Keratinocyte (primary cell): ENCODE results near the gene TOR1AIP2. TPM values are rescaled to one million over a fixed set of nuclear protein-coding genes. Genes with fewer than 3 reads are reported as not detected.

ENCODE experiments used
- DNase-seq: peaks from one replicate; pipeline ENCODE4 v3.0.0-alpha.2; 2011; ENCODE audit warnings: low read depth, missing footprints, low spot score
- FAIRE-seq: peaks from 2 replicates; lab custom pipeline; 2011; peaks lifted over from hg19 to GRCh38; lab: Jason Lieb, UNC
- H2AFZ ChIP-seq: 2 replicates; pipeline ENCODE4 v1.6.0; 2012; ENCODE audit warnings: low read length, control low read depth, inconsistent platforms; ENCODE audit not compliant: control insufficient read depth
- H3K27ac ChIP-seq: 2 replicates; pipeline ENCODE4 v1.5.1; 2011; ENCODE audit warnings: low read length; ENCODE audit not compliant: control insufficient read depth, insufficient read depth
- H3K27me3 ChIP-seq: 3 replicates; pipeline ENCODE4 v1.6.0; 2011; ENCODE audit warnings: low read length; ENCODE audit not compliant: control insufficient read depth, insufficient read depth; ENCODE audit errors: extremely low read depth
- H3K36me3 ChIP-seq, 2 experiments: 2 replicates in 1 of 2; 3 replicates in 1 of 2; pipeline ENCODE4 v1.5.1; 2011; ENCODE audit warnings: low read length in 2 of 2, mild to moderate bottlenecking in 1 of 2; ENCODE audit not compliant: control insufficient read depth in 2 of 2, insufficient read depth in 2 of 2; ENCODE audit errors: extremely low read depth in 1 of 2
- H3K4me1 ChIP-seq: 3 replicates; pipeline ENCODE4 v1.5.1; 2011; ENCODE audit warnings: low read length; ENCODE audit not compliant: control insufficient read depth, insufficient read depth; ENCODE audit errors: extremely low read depth
- H3K4me2 ChIP-seq: 3 replicates; pipeline ENCODE4 v1.6.0; 2011; ENCODE audit warnings: low read depth, low read length; ENCODE audit not compliant: control insufficient read depth, insufficient read depth; ENCODE audit errors: extremely low read depth
- H3K4me3 ChIP-seq, 3 experiments: fragments of 200-600 bp in 1 of 3; sonication (generic) in 1 of 3; 2 replicates in 2 of 3; 3 replicates in 1 of 3; pipeline ENCODE4 v1.5.1; 2011 to 2016; ENCODE audit warnings: low read length in 3 of 3, mild to moderate bottlenecking in 3 of 3, control low read depth in 2 of 3, inconsistent platforms in 1 of 3, low read depth in 1 of 3, mixed read lengths in 1 of 3, mixed run types in 1 of 3, moderate library complexity in 1 of 3; ENCODE audit not compliant: control insufficient read depth in 2 of 3, insufficient read depth in 2 of 3; ENCODE audit errors: extremely low read depth in 1 of 3
- H3K79me2 ChIP-seq: 2 replicates; pipeline ENCODE4 v1.6.0; 2012; ENCODE audit warnings: low read length; ENCODE audit not compliant: control insufficient read depth, insufficient read depth
- H3K9ac ChIP-seq: 3 replicates; pipeline ENCODE4 v1.6.0; 2011; ENCODE audit warnings: low read length; ENCODE audit not compliant: control insufficient read depth, insufficient read depth; ENCODE audit errors: extremely low read depth
- H3K9me1 ChIP-seq: 3 replicates; pipeline ENCODE4 v1.6.0; 2011; ENCODE audit warnings: low read length; ENCODE audit not compliant: control insufficient read depth, insufficient read depth; ENCODE audit errors: extremely low read depth
- H3K9me3 ChIP-seq: 2 replicates; pipeline ENCODE4 v1.5.1; 2012; ENCODE audit warnings: low read depth, low read length; ENCODE audit not compliant: control insufficient read depth
- H4K20me1 ChIP-seq: 3 replicates; pipeline ENCODE4 v1.6.0; 2011; ENCODE audit warnings: low read length; ENCODE audit not compliant: control insufficient read depth, insufficient read depth; ENCODE audit errors: extremely low read depth
- EZH2 ChIP-seq: IDR thresholded peaks from one replicate; pipeline ENCODE4 v1.6.1; 2012; ENCODE audit warnings: inconsistent platforms, mild to moderate bottlenecking, low read length, moderate library complexity
- dilution Hi-C: fragments of 300-500 bp; cut with MboI; formaldehyde crosslinking; loops from one replicate; pipeline ENCODE4 v1.7.0; 2020; ENCODE audit warnings: low sequenced_read_pairs; ENCODE audit not compliant: extremely low pct_ligation_motif_present
- polyA plus RNA-seq, 5 experiments: library from polyadenylated mRNA; depleted of rRNA in 3 of 5; stranded (reverse) in 3 of 5; stranded (forward) in 1 of 5; unstranded in 1 of 5; fragments of >200 nt; gene quantifications; 1 replicate in 1 of 5; 2 replicates in 3 of 5; 3 replicates in 1 of 5; pipeline versions ENCODE4 v1.2.1 to v1.2.3, GENCODE V29; 2011 to 2012; ENCODE audit warnings: missing spikeins in 2 of 5, low read depth in 1 of 5, low replicate concordance in 1 of 5
- TF ChIP-seq, protein P1 (sequence below), 3 experiments: IDR thresholded peaks in 1 of 3; conservative IDR thresholded peaks in 1 of 3; optimal IDR thresholded peaks in 1 of 3; 2 replicates in 2 of 3; 3 replicates in 1 of 3; pipeline versions ENCODE3 to v1.5.1; 2011; ENCODE audit warnings: low read length in 3 of 3, mild to moderate bottlenecking in 3 of 3, moderate library complexity in 2 of 3, control low read depth in 1 of 3, inconsistent platforms in 1 of 3; ENCODE audit not compliant: insufficient read depth in 2 of 3; ENCODE audit errors: extremely low read depth in 1 of 3

TOR1AIP2 gene
- polyA plus RNA-seq, 1 donor (not counting 4 experiments of a cell fraction or from before 2014, with no cell fraction given), result 49.9 TPM

DNA sequence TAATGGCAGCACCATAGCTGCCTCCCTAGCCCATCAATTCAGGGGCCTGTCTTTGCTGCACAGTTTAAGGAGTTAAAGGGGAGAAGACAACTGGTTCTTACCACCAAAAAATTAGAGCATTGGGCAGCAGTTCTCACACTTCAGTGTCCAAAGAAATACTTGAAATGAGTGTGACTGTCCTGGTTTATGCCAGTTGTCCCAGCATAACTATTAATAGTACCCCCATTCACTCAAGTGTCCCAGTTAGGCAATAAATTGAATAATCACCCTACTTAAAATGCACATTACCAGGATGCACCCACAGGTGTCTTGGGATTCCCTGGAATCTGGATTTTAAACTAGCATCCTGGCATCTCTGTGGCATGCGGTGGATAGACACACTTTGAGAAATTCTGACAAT is 83.5 kb downstream of the TOR1AIP2 start:
- no peak for TF ChIP-seq EZH2
- TF ChIP-seq, protein P1, sequence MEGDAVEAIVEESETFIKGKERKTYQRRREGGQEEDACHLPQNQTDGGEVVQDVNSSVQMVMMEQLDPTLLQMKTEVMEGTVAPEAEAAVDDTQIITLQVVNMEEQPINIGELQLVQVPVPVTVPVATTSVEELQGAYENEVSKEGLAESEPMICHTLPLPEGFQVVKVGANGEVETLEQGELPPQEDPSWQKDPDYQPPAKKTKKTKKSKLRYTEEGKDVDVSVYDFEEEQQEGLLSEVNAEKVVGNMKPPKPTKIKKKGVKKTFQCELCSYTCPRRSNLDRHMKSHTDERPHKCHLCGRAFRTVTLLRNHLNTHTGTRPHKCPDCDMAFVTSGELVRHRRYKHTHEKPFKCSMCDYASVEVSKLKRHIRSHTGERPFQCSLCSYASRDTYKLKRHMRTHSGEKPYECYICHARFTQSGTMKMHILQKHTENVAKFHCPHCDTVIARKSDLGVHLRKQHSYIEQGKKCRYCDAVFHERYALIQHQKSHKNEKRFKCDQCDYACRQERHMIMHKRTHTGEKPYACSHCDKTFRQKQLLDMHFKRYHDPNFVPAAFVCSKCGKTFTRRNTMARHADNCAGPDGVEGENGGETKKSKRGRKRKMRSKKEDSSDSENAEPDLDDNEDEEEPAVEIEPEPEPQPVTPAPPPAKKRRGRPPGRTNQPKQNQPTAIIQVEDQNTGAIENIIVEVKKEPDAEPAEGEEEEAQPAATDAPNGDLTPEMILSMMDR (optimal IDR thresholded peaks at IDR 0.05 in 1 of 3, IDR thresholded peaks at IDR 0.05 in 1 of 3, conservative IDR thresholded peaks at IDR 0.05 in 1 of 3; ENCODE audit: extremely low read depth in 1 of 3, insufficient read depth in 2 of 3, low read length in 3 of 3), result no peak
- no peaks in the 10 kb centered on the region for H3K9me1 ChIP-seq
- H3K4me3 ChIP-seq, result no peak overlapping the region
- no peaks in the 10 kb centered on the region for H3K79me2 ChIP-seq
- no peaks in the 10 kb centered on the region for H3K4me1 ChIP-seq
- no peaks in the 10 kb centered on the region for H3K36me3 ChIP-seq
- FAIRE-seq (no peak), DNase-seq (no peak)
- dilution Hi-C loops, result no loop called here
- H4K20me1 ChIP-seq, result no peaks in the 10 kb centered on the region
- H3K27me3 ChIP-seq, result no peaks in the 10 kb centered on the region
- H3K4me2 ChIP-seq, result no peak overlapping the region
- H3K27ac ChIP-seq, result no peak overlapping the region
- no peaks in the 10 kb centered on the region for H3K9me3 ChIP-seq
- H2AFZ ChIP-seq, result no peak overlapping the region
- H3K9ac ChIP-seq, result no peak overlapping the region

DNA sequence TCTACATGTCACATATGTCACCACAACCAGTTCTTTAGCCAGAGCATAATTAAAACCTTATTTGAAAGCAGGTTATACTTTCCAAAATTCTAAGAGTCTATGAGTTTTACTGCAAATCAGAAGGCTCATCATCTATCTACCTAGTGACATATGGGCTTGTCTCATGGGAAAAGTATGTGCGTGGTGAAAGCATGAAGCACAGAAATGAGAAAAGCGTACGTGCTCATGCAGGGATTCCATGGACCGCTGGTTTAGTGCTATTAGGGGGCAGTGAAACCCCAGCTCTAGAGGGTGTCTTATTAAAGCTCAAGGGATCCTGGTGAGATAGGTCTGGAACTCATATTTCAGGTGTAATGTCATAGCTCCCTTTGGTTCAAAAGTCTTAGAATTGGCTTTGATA is 84.3 kb downstream of the TOR1AIP2 start:
- Histone ChIP-seq H3K27me3 (peaks cover 8% of the 10 kb centered on the region), H3K79me2 (no peaks in the 10 kb centered on the region), H2AFZ (no peak overlapping the region), H4K20me1 (no peaks in the 10 kb centered on the region), H3K27ac (no peak overlapping the region), H3K4me2 (no peak overlapping the region), H3K9me1 (no peaks in the 10 kb centered on the region), H3K4me1 (no peaks in the 10 kb centered on the region), H3K9ac (no peak overlapping the region), H3K36me3 (no peaks in the 10 kb centered on the region), H3K4me3 (no peak overlapping the region), H3K9me3 (no peaks in the 10 kb centered on the region)
- TF ChIP-seq, protein P1 (optimal IDR thresholded peaks at IDR 0.05 in 1 of 3, IDR thresholded peaks at IDR 0.05 in 1 of 3, conservative IDR thresholded peaks at IDR 0.05 in 1 of 3; ENCODE audit: extremely low read depth in 1 of 3, insufficient read depth in 2 of 3, low read length in 3 of 3), result no peak
- TF ChIP-seq EZH2, result no peak
- DNase-seq (no peak), FAIRE-seq (no peak)
- dilution Hi-C loops, result no loop called here

Other genes starting within 250 kb of the TOR1AIP2 start
- gene FAM163A, start 134.5 kb downstream of the TOR1AIP2 start, polyA plus RNA-seq, result not detected in 3 replicates
- 34.1 to 58.6 TPM (median 50.0 TPM) in 3 replicates for gene TOR1AIP1, start 4.5 kb upstream of the TOR1AIP2 start, polyA plus RNA-seq
- 7.5 to 12.0 TPM (median 8.2 TPM) in 3 replicates for gene CEP350, start 77.0 kb upstream of the TOR1AIP2 start, polyA plus RNA-seq